Endodermal cell (in vitro differentiated cells): Measurements from ENCODE around the gene NCKAP5. TPM values are rescaled to one million over a fixed set of nuclear protein-coding genes. Genes with fewer than 3 reads are reported as not detected.

ENCODE experiments used
- DNase-seq: peaks from one replicate; pipeline ENCODE4 v3.0.0-alpha.2; 2017
- H3K27ac ChIP-seq: 2 replicates; pipeline ENCODE4 v1.5.1; 2013; ENCODE audit warnings: mild to moderate bottlenecking, low read depth, low read length, moderate library complexity
- H3K27me3 ChIP-seq: 2 replicates; pipeline ENCODE4 v1.6.1; 2013; ENCODE audit warnings: mild to moderate bottlenecking, low read length, moderate library complexity; ENCODE audit not compliant: insufficient read depth, control insufficient read depth, poor library complexity, severe bottlenecking
- H3K36me3 ChIP-seq: 2 replicates; pipeline ENCODE4 v1.7.0; 2013; ENCODE audit warnings: mild to moderate bottlenecking, low read length, moderate library complexity; ENCODE audit not compliant: control insufficient read depth, insufficient read depth
- H3K4me1 ChIP-seq: one replicate; pipeline ENCODE4 v1.7.0; 2013; ENCODE audit warnings: low read length; ENCODE audit not compliant: control insufficient read depth, insufficient read depth
- H3K4me3 ChIP-seq: 2 replicates; pipeline ENCODE4 v1.5.1; 2013; ENCODE audit warnings: mild to moderate bottlenecking, low read length, moderate library complexity
- H3K9ac ChIP-seq: 2 replicates; pipeline ENCODE4 v1.6.1; 2013; ENCODE audit warnings: mild to moderate bottlenecking, low read length, moderate library complexity; ENCODE audit not compliant: poor library complexity, severe bottlenecking; ENCODE audit errors: extremely low read depth
- H3K9me3 ChIP-seq: 2 replicates; pipeline ENCODE4 v1.6.1; 2013; ENCODE audit warnings: mild to moderate bottlenecking, low read length, moderate library complexity; ENCODE audit not compliant: control insufficient read depth
- H3K27ac Mint-ChIP-seq: 2 replicates; pipeline ENCODE4 v1.8.0; 2020; ENCODE audit warnings: mixed read lengths
- H3K27me3 Mint-ChIP-seq: 2 replicates; pipeline ENCODE4 v1.8.0; 2021; ENCODE audit warnings: mild to moderate bottlenecking, mixed read lengths; ENCODE audit not compliant: insufficient read depth
- H3K36me3 Mint-ChIP-seq: 2 replicates; pipeline ENCODE4 v1.8.0; 2020; ENCODE audit warnings: low read depth, mixed read lengths
- H3K4me1 Mint-ChIP-seq: 2 replicates; pipeline ENCODE4 v1.8.0; 2020; ENCODE audit warnings: mixed read lengths
- H3K4me3 Mint-ChIP-seq: 2 replicates; pipeline ENCODE4 v1.8.0; 2020; ENCODE audit warnings: mild to moderate bottlenecking, moderate library complexity, mixed read lengths
- H3K9me3 Mint-ChIP-seq: 2 replicates; pipeline ENCODE4 v1.8.0; 2020; ENCODE audit warnings: mild to moderate bottlenecking, mixed read lengths
- WGBS, 2 experiments: methylation state at CpG; one replicate each; pipeline versions ENCODE4 v1.1.5 to v1.1.7; 2013; ENCODE audit warnings: missing lambda C conversion rate in 2 of 2, mixed read lengths in 1 of 2; ENCODE audit not compliant: insufficient coverage in 1 of 2, insufficient read length in 1 of 2; 5-methylcytosine and 5-hydroxymethylcytosine counted together
- total RNA-seq, 2 donors: library from RNA; stranded (reverse); fragmentation: NEBNext Ultra II Directional in 1 of 2; extraction: Animal tissue kit (Norgen Biotek cat#: 25700) in 1 of 2; gene quantifications; 2 replicates in 1 of 2; 3 replicates in 1 of 2; pipeline ENCODE4 v1.2.1, GENCODE V29; 2021
- TF ChIP-seq, protein P1 (sequence below): fragments of 200-600 bp; sonication (generic); conservative IDR thresholded peaks from 2 replicates; pipeline ENCODE4 v1.5.0; 2021; ENCODE audit warnings: antibody characterized with exemption, mild to moderate bottlenecking

The NCKAP5 gene
- total RNA-seq, 2 donors from 2014 or later = 0.58 to 0.92 TPM

GRCh38 chr2:132738223-132738622 is 830.0 kb downstream of the NCKAP5 start:
- Histone ChIP-seq H3K9me3 (no peaks in the 10 kb centered on the region), H3K4me1 (no peaks in the 10 kb centered on the region), H3K27me3 (no peaks in the 10 kb centered on the region), H3K27ac (no peak overlapping the region), H3K9ac (no peak overlapping the region), H3K4me3 (no peak overlapping the region), H3K36me3 (no peaks in the 10 kb centered on the region)
- Mint-ChIP-seq H3K4me3 (no peak overlapping the region), H3K27me3 (no peaks in the 10 kb centered on the region), H3K27ac (no peak overlapping the region), H3K4me1 (peaks cover 2% of the 10 kb centered on the region), H3K9me3 (no peaks in the 10 kb centered on the region), H3K36me3 (no peaks in the 10 kb centered on the region)
- 83% methylated on average over 1 of the region's 1 CpG; no CpG with 5 or more reads in 1 of the 2 experiments for WGBS, 2 experiments
- TF ChIP-seq, protein P1, sequence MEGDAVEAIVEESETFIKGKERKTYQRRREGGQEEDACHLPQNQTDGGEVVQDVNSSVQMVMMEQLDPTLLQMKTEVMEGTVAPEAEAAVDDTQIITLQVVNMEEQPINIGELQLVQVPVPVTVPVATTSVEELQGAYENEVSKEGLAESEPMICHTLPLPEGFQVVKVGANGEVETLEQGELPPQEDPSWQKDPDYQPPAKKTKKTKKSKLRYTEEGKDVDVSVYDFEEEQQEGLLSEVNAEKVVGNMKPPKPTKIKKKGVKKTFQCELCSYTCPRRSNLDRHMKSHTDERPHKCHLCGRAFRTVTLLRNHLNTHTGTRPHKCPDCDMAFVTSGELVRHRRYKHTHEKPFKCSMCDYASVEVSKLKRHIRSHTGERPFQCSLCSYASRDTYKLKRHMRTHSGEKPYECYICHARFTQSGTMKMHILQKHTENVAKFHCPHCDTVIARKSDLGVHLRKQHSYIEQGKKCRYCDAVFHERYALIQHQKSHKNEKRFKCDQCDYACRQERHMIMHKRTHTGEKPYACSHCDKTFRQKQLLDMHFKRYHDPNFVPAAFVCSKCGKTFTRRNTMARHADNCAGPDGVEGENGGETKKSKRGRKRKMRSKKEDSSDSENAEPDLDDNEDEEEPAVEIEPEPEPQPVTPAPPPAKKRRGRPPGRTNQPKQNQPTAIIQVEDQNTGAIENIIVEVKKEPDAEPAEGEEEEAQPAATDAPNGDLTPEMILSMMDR = no peak
- DNase-seq = no peak

GRCh38 chr2:132736059-132736458 is 832.2 kb downstream of the NCKAP5 start:
- H3K4me1 Mint-ChIP-seq = peaks cover 2% of the 10 kb centered on the region
- H3K27me3 Mint-ChIP-seq = no peaks in the 10 kb centered on the region
- TF ChIP-seq, protein P1 = no peak
- H3K27ac Mint-ChIP-seq = no peak overlapping the region
- no peaks in the 10 kb centered on the region for H3K9me3 Mint-ChIP-seq
- Histone ChIP-seq H3K4me1 (no peaks in the 10 kb centered on the region), H3K27ac (no peak overlapping the region), H3K9me3 (no peaks in the 10 kb centered on the region), H3K4me3 (no peak overlapping the region), H3K36me3 (no peaks in the 10 kb centered on the region), H3K9ac (no peak overlapping the region), H3K27me3 (no peaks in the 10 kb centered on the region)
- no peaks in the 10 kb centered on the region for H3K36me3 Mint-ChIP-seq
- 100% methylated on average over 1 of the region's 1 CpG for WGBS, 2 experiments
- no peak overlapping the region for H3K4me3 Mint-ChIP-seq
- no peak for DNase-seq

DNA sequence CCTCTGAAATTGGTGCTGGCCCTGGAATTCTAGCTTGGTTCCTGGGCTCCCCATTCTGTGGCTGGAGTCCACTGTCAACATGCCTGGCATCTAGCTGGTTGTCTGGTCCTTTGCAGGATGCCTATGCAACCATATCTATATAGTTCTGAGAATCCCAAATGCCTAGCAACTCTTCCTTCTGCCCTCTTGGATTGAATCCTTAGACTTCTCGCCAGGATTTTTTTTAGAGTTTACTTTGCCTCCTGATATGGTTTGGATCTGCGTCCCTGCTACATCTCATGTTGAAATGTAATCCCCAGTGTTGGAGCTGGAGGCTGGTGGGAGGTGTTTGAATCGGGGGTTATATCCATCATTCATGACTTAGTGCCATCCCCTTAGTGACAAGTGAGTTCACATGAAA is 833.3 kb downstream of the NCKAP5 start:
- TF ChIP-seq, protein P1 = no peak
- Histone ChIP-seq H3K36me3 (no peaks in the 10 kb centered on the region), H3K4me1 (no peaks in the 10 kb centered on the region), H3K9me3 (no peaks in the 10 kb centered on the region), H3K27ac (no peak overlapping the region), H3K4me3 (no peak overlapping the region), H3K27me3 (no peaks in the 10 kb centered on the region), H3K9ac (no peak overlapping the region)
- H3K36me3 Mint-ChIP-seq = no peaks in the 10 kb centered on the region
- WGBS, 2 experiments = 85% methylated on average over 3 of the region's 3 CpGs; no CpG with 5 or more reads in 1 of the 2 experiments
- no peak for DNase-seq
- no peaks in the 10 kb centered on the region for H3K27me3 Mint-ChIP-seq
- H3K27ac Mint-ChIP-seq = no peak overlapping the region
- H3K9me3 Mint-ChIP-seq = no peaks in the 10 kb centered on the region
- H3K4me3 Mint-ChIP-seq = no peak overlapping the region
- H3K4me1 Mint-ChIP-seq = no peaks in the 10 kb centered on the region
